Measurements from ENCODE around the gene GNG2. TPM values are rescaled to one million over a fixed set of nuclear protein-coding genes. Genes with fewer than 3 reads are reported as not detected.

GNG2 gene
- total RNA-seq, 1 donor from 2014 or later, result 56.8 TPM

- TF ChIP-seq EZH2phosphoT487 (IDR thresholded peaks at IDR 0.05), result no peak
- no peak for TF ChIP-seq EZH2 (IDR thresholded peaks at IDR 0.05)
- no peak for TF ChIP-seq CTCF (IDR thresholded peaks at IDR 0.05)
- Histone ChIP-seq H2AFZ (replicated peaks) (peak overlapping the region; percentile 4), H3K4me3 (no peak overlapping the region), H3K36me3 (no peaks in the 10 kb centered on the region), H4K20me1 (ENCODE audit: low read depth) (no peaks in the 10 kb centered on the region), H3F3A (ENCODE audit: low read depth) (peaks cover 12% of the 10 kb centered on the region), H3K27me3 (no peaks in the 10 kb centered on the region), H3K4me1 (peaks cover 24% of the 10 kb centered on the region), H3K9ac (no peak overlapping the region), H3K9me3 (ENCODE audit: low read depth) (no peaks in the 10 kb centered on the region), H3K4me2 (no peak overlapping the region), H3K79me2 (ENCODE audit: low read depth) (no peaks in the 10 kb centered on the region), H3K27ac (no peak overlapping the region)
- peaks cover 2% of the 10 kb centered on the region for H3K27me3 Mint-ChIP-seq (ENCODE audit: insufficient read depth, low read depth)
- no peak for DNase-seq (ENCODE audit: low spot score)
- H3K4me3 Mint-ChIP-seq, result no peak overlapping the region
- H3K36me3 Mint-ChIP-seq, result no peaks in the 10 kb centered on the region
- no peaks in the 10 kb centered on the region for H3K9me3 Mint-ChIP-seq
- peaks cover 32% of the 10 kb centered on the region for H3K4me1 Mint-ChIP-seq
- peak overlapping the region; percentile 67 for H3K27ac Mint-ChIP-seq
Measured at GRCh38 chr14:51844081-51844881, 16.1 kb upstream of the GNG2 start.

GRCh38 chr14:51845811-51846210 lies 14.6 kb upstream of the GNG2 start:
- Mint-ChIP-seq H3K4me3 (peak overlapping the region; percentile 19), H3K27ac (peak overlapping the region; percentile 70), H3K36me3 (no peaks in the 10 kb centered on the region), H3K9me3 (no peaks in the 10 kb centered on the region), H3K4me1 (peaks cover 32% of the 10 kb centered on the region), H3K27me3 (ENCODE audit: insufficient read depth, low read depth) (peaks cover 2% of the 10 kb centered on the region)
- H3K9me3 ChIP-seq (ENCODE audit: low read depth), result no peaks in the 10 kb centered on the region
- peaks cover 12% of the 10 kb centered on the region for H3F3A ChIP-seq (ENCODE audit: low read depth)
- TF ChIP-seq EZH2phosphoT487 (IDR thresholded peaks at IDR 0.05), result no peak
- peak overlapping the region; percentile 39 for H3K4me3 ChIP-seq
- peak overlapping the region; percentile 79 for H3K4me2 ChIP-seq
- H2AFZ ChIP-seq (replicated peaks), result peak overlapping the region; percentile 46
- no peak for DNase-seq (ENCODE audit: low spot score)
- H3K9ac ChIP-seq, result no peak overlapping the region
- H3K4me1 ChIP-seq, result peaks cover 24% of the 10 kb centered on the region
- H3K36me3 ChIP-seq, result no peaks in the 10 kb centered on the region
- no peaks in the 10 kb centered on the region for H4K20me1 ChIP-seq (ENCODE audit: low read depth)
- no peaks in the 10 kb centered on the region for H3K79me2 ChIP-seq (ENCODE audit: low read depth)
- no peak overlapping the region for H3K27ac ChIP-seq
- no peaks in the 10 kb centered on the region for H3K27me3 ChIP-seq

DNA sequence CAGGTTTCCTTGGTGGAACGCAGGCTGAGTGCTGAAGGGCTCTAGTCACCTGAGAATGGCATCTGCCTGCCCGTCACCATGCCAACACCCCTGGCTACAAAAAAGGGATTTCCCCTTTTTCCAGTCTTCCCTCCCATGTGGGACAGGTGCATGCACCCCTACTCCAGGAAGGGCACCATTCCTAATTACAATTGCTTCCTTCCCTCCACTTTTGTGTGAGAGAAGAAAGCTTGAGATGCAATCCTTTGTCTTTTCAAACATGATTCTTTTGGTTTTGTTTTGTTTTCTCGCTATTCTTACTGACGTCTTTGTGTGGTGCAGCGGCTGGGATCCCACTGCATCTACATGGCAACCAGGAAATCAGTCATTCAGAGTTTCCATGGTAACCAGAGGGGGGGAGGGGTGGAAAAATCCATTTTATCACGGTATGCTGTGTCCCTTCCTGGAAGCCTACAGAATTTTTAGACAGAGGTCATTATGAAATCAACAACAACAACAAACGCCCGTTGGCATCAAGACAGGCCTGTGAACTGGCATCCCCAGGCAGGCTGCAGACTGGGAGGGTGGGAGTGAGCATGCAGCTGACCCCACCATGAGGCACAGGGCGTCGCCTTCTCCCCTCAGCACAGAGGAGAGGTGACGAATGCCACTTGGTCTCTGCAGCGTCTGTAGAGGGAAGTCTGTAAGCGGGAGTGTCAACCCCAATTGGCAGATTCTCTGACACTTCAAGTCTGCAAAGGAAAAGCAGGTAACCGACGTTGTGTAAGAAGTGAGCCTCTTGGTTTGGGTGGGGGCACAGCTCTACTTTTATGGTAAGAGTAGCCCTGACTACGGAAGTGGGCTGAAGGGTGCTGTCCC lies 13.6 kb upstream of the GNG2 start:
- no peaks in the 10 kb centered on the region for H4K20me1 ChIP-seq (ENCODE audit: low read depth)
- peak overlapping the region; percentile 79 for H3K4me2 ChIP-seq
- H3K27ac ChIP-seq, result no peak overlapping the region
- peak overlapping the region; percentile 39 for H3K4me3 ChIP-seq
- Mint-ChIP-seq H3K27me3 (ENCODE audit: insufficient read depth, low read depth) (peaks cover 2% of the 10 kb centered on the region), H3K27ac (peak overlapping the region; percentile 97), H3K9me3 (no peaks in the 10 kb centered on the region), H3K36me3 (no peaks in the 10 kb centered on the region), H3K4me3 (peak overlapping the region; percentile 78), H3K4me1 (peaks cover 32% of the 10 kb centered on the region)
- no peaks in the 10 kb centered on the region for H3K79me2 ChIP-seq (ENCODE audit: low read depth)
- TF ChIP-seq EZH2phosphoT487 (IDR thresholded peaks at IDR 0.05) (no peak), CTCF (IDR thresholded peaks at IDR 0.05) (no peak), EZH2 (IDR thresholded peaks at IDR 0.05) (no peak)
- H3K4me1 ChIP-seq, result peaks cover 24% of the 10 kb centered on the region
- H2AFZ ChIP-seq (replicated peaks), result peak overlapping the region; percentile 71
- no peaks in the 10 kb centered on the region for H3K36me3 ChIP-seq
- H3K27me3 ChIP-seq, result no peaks in the 10 kb centered on the region
- peaks cover 12% of the 10 kb centered on the region for H3F3A ChIP-seq (ENCODE audit: low read depth)
- H3K9me3 ChIP-seq (ENCODE audit: low read depth), result no peaks in the 10 kb centered on the region
- H3K9ac ChIP-seq, result no peak overlapping the region
- peak; percentile 84 for DNase-seq (ENCODE audit: low spot score)

Data from neural progenitor cell (in vitro differentiated cells).